Kidney epithelial cell (primary cell): ENCODE data around the gene ITK. TPM values are rescaled to one million over a fixed set of nuclear protein-coding genes. Genes with fewer than 3 reads are reported as not detected.

ENCODE experiments used
- DNase-seq: peaks from one replicate; pipeline ENCODE4 v3.0.0-alpha.2; 2010; ENCODE audit warnings: low read depth
- H3K27me3 ChIP-seq: 2 replicates; pipeline ENCODE4 v1.6.0; 2011; ENCODE audit warnings: low read length; ENCODE audit not compliant: control insufficient read depth, insufficient read depth
- H3K36me3 ChIP-seq: 2 replicates; pipeline ENCODE4 v1.5.1; 2011; ENCODE audit warnings: low read length; ENCODE audit not compliant: control insufficient read depth, insufficient read depth
- H3K4me3 ChIP-seq: 2 replicates; pipeline ENCODE4 v1.5.1; 2011; ENCODE audit warnings: low read depth, mild to moderate bottlenecking, control low read depth, low read length
- CTCF ChIP-seq: IDR thresholded peaks from 2 replicates; pipeline ENCODE4 v1.5.1; 2011; ENCODE audit warnings: mild to moderate bottlenecking, moderate library complexity, low read length, control low read depth, inconsistent platforms; ENCODE audit not compliant: insufficient read depth, poor library complexity, severe bottlenecking
- total RNA-seq: library from RNA; depleted of rRNA; stranded (reverse); fragments of >200 nt; gene quantifications from 2 replicates; pipeline ENCODE4 v1.2.3, GENCODE V29; 2015

Gene ITK
- total RNA-seq, 1 donor from 2014 or later = not detected

GRCh38 chr5:157263496-157264090, 83.0 kb downstream of the ITK start:
- no peak overlapping the region for H3K4me3 ChIP-seq
- H3K36me3 ChIP-seq = no peaks in the 10 kb centered on the region
- peaks cover 3% of the 10 kb centered on the region for H3K27me3 ChIP-seq
- DNase-seq = no peak
- TF ChIP-seq CTCF = no peak

GRCh38 chr5:157265714-157266285, 85.2 kb downstream of the ITK start, which contains the start of gene CYFIP2:
TSS of gene CYFIP2 (plus strand) at chr5:157266123. CDS start at chr5:157285362, 19,239 bp downstream.
- Histone ChIP-seq H3K4me3 (peak within 1 kb of the TSS; percentile 71), H3K27me3 (peaks cover 3% of the 10 kb centered on the region), H3K36me3 (no peaks in the 10 kb centered on the region)
- no peak for TF ChIP-seq CTCF
- no peak for DNase-seq

- H3K27me3 ChIP-seq = peaks cover 3% of the 10 kb centered on the region
- DNase-seq = no peak
- peak overlapping the region; percentile 71 for H3K4me3 ChIP-seq
- TF ChIP-seq CTCF = no peak
- H3K36me3 ChIP-seq = no peaks in the 10 kb centered on the region
These were observed 85.8 kb downstream of the ITK start for GRCh38 chr5:157266286-157267007.

- DNase-seq = no peak
- H3K27me3 ChIP-seq = peaks cover 3% of the 10 kb centered on the region
- no peak for TF ChIP-seq CTCF
- H3K36me3 ChIP-seq = no peaks in the 10 kb centered on the region
- peak overlapping the region; percentile 71 for H3K4me3 ChIP-seq
These were observed 86.4 kb downstream of the ITK start for GRCh38 chr5:157267025-157267424.

- Histone ChIP-seq H3K4me3 (no peak overlapping the region), H3K36me3 (no peaks in the 10 kb centered on the region), H3K27me3 (peaks cover 3% of the 10 kb centered on the region)
- no peak for DNase-seq
- no peak for TF ChIP-seq CTCF
These were observed 87.3 kb downstream of the ITK start for GRCh38 chr5:157267761-157268480.
